ENCODE measurements around the gene CDK8. TPM values are rescaled to one million over a fixed set of nuclear protein-coding genes. Genes with fewer than 3 reads are reported as not detected.

CDK8 gene
- total and polyA plus RNA-seq, 10 of the 15 experiments (the other 5 are each of a cell fraction or from before 2014, with no cell fraction given), result 8.6 to 23.5 (median 12.5) TPM

GRCh38 chr13:26401578-26402021 lies 147.7 kb downstream of the CDK8 start:
- no peaks in the 10 kb centered on the region for H3K79me2 ChIP-seq (ENCODE audit: control insufficient read depth, insufficient read depth, low read length)
- H4K20me1 ChIP-seq (ENCODE audit: control insufficient read depth, insufficient read depth), result no peaks in the 10 kb centered on the region
- H2AFZ ChIP-seq (ENCODE audit: control insufficient read depth, low read depth, low read length), result no peak overlapping the region
- WGBS (ENCODE audit: insufficient coverage, insufficient replicate concordance, low lambda C conversion rate, missing lambda C conversion rate), result 97% methylated on average over 3 of the region's 3 CpGs
- H3K4me2 ChIP-seq (ENCODE audit: control insufficient read depth, insufficient read depth), result no peak overlapping the region
- CTCF ChIA-PET, result no interaction called here
- no peak for ATAC-seq
- no peak overlapping the region for H3K27ac ChIP-seq (ENCODE audit: control insufficient read depth, insufficient read depth)
- SMC1A ChIA-PET (ENCODE audit: uncharacterized antibody, unreplicated experiment), result no interaction called here
- BruUV-seq (replicated peaks), result no TSS peak
- no peak for DNase-seq (ENCODE audit: low read depth, low spot score)
- RAD21 ChIA-PET (ENCODE audit: unreplicated experiment), result no interaction called here
- peaks cover 3 to 12% of the 10 kb centered on the region in 2 experiments; a peak in 3 of 4 replicates for H3K36me3 ChIP-seq (ENCODE audit: control insufficient read depth in 2 of 2, insufficient read depth in 2 of 2, low read length in 1 of 2)
- H3K9ac ChIP-seq (ENCODE audit: control insufficient read depth, insufficient read depth, low read length), result no peak overlapping the region
- TF ChIP-seq E2F4 (IDR thresholded peaks at IDR 0.05; ENCODE audit: low read depth, low read length), result no peak
- TF ChIP-seq IRF4 (IDR thresholded peaks at IDR 0.05; ENCODE audit: low read depth, low read length), result no peak
- no peak for TF ChIP-seq ATF2 (IDR thresholded peaks at IDR 0.05; ENCODE audit: low read length)
- TF ChIP-seq CHD1 (IDR thresholded peaks at IDR 0.05; ENCODE audit: low read depth, low read length), result no peak
- no peaks in the 10 kb centered on the region for H3K27me3 ChIP-seq (replicated peaks in 1 of 2; ENCODE audit: control insufficient read depth in 2 of 2, insufficient read depth in 2 of 2, low read length in 1 of 2)
- in situ Hi-C loops (cut with MboI) (no loop called here), intact Hi-C loops (cut with micrococcal nuclease; ENCODE audit: unreplicated experiment) (loop anchor here (10.0 kb wide), 1 partner anchor 217 kb away; no protein-coding TSS in a partner anchor)
- no peaks in the 10 kb centered on the region for H3K4me1 ChIP-seq (ENCODE audit: control insufficient read depth, insufficient read depth, low read length)
- H3K4me3 ChIP-seq, result no peak overlapping the region
- no peaks in the 10 kb centered on the region for H3K9me3 ChIP-seq (replicated peaks; ENCODE audit: control insufficient read depth, insufficient read depth, low read length)
- POLR2A ChIA-PET, result no interaction called here
- FAIRE-seq, result no peak

- Histone ChIP-seq H3K4me3 (no peak overlapping the region), H3K79me2 (ENCODE audit: control insufficient read depth, insufficient read depth, low read length) (no peaks in the 10 kb centered on the region), H3K4me1 (ENCODE audit: control insufficient read depth, insufficient read depth, low read length) (no peaks in the 10 kb centered on the region), H3K4me2 (ENCODE audit: control insufficient read depth, insufficient read depth) (no peak overlapping the region), H4K20me1 (ENCODE audit: control insufficient read depth, insufficient read depth) (no peaks in the 10 kb centered on the region), H3K27ac (ENCODE audit: control insufficient read depth, insufficient read depth) (no peak overlapping the region), H3K36me3 (ENCODE audit: control insufficient read depth in 2 of 2, insufficient read depth in 2 of 2, low read length in 1 of 2) (peaks cover 1 to 9% of the 10 kb centered on the region in 2 experiments; a peak in 3 of 4 replicates), H2AFZ (ENCODE audit: control insufficient read depth, low read depth, low read length) (no peak overlapping the region), H3K27me3 (replicated peaks in 1 of 2; ENCODE audit: control insufficient read depth in 2 of 2, insufficient read depth in 2 of 2, low read length in 1 of 2) (no peaks in the 10 kb centered on the region), H3K9ac (ENCODE audit: control insufficient read depth, insufficient read depth, low read length) (no peak overlapping the region), H3K9me3 (replicated peaks; ENCODE audit: control insufficient read depth, insufficient read depth, low read length) (no peaks in the 10 kb centered on the region)
- 87% methylated on average over 6 of the region's 6 CpGs for WGBS (ENCODE audit: insufficient coverage, insufficient replicate concordance, low lambda C conversion rate, missing lambda C conversion rate)
- RAD21 ChIA-PET (ENCODE audit: unreplicated experiment), result no interaction called here
- DNase-seq (ENCODE audit: low read depth, low spot score), result no peak
- in situ Hi-C loops (cut with MboI) (no loop called here), intact Hi-C loops (cut with micrococcal nuclease; ENCODE audit: unreplicated experiment) (loop anchor here (10.0 kb wide), 1 partner anchor 222 kb away; no protein-coding TSS in a partner anchor)
- FAIRE-seq, result no peak
- no TSS peak for BruUV-seq (replicated peaks)
- SMC1A ChIA-PET (ENCODE audit: uncharacterized antibody, unreplicated experiment), result no interaction called here
- POLR2A ChIA-PET, result no interaction called here
- CTCF ChIA-PET, result no interaction called here
- no peak for ATAC-seq
- TF ChIP-seq JUND (IDR thresholded peaks at IDR 0.05; ENCODE audit: low read depth, low read length) (no peak), MTA2 (IDR thresholded peaks at IDR 0.05; ENCODE audit: low read depth) (no peak), RBBP5 (conservative IDR thresholded peaks at IDR 0.05) (no peak), SRF (IDR thresholded peaks at IDR 0.05; ENCODE audit: low read depth in 2 of 2, low read length in 2 of 2) (no peak), HDGF (IDR thresholded peaks at IDR 0.05) (no peak), BHLHE40 (IDR thresholded peaks at IDR 0.05; ENCODE audit: borderline replicate concordance in 1 of 2, low read depth in 2 of 2, low read length in 1 of 2) (no peak), FOXK2 (IDR thresholded peaks at IDR 0.05) (no peak), GABPA (IDR thresholded peaks at IDR 0.05; ENCODE audit: low read depth) (no peak), ASH2L (IDR thresholded peaks at IDR 0.05; ENCODE audit: borderline replicate concordance, low read depth) (no peak)
These were observed 152.9 kb downstream of the CDK8 start for GRCh38 chr13:26406791-26407190.

Data from GM12878 (cell line).